GM06990 (cell line): ENCODE measurements around the gene LRMDA.

Experiments used
- DNase-seq: peaks from one replicate; pipeline ENCODE4 v3.0.0-alpha.2; 2011; ENCODE audit not compliant: insufficient read length; ENCODE audit errors: extremely low read depth
- H3K27me3 ChIP-seq: replicated peaks from 2 replicates; pipeline ENCODE4 v1.6.0; 2011; ENCODE audit warnings: low read length; ENCODE audit not compliant: control insufficient read depth, insufficient read depth
- H3K36me3 ChIP-seq: 2 replicates; pipeline ENCODE4 v1.5.1; 2011; ENCODE audit warnings: low read length; ENCODE audit not compliant: control insufficient read depth, insufficient read depth
- H3K4me3 ChIP-seq: replicated peaks from 2 replicates; pipeline ENCODE4 v1.5.1; 2011; ENCODE audit warnings: low read depth, mild to moderate bottlenecking, control low read depth, low read length
- TF ChIP-seq, protein P1 (sequence below): IDR thresholded peaks from 2 replicates; pipeline ENCODE4 v1.5.1; 2011; ENCODE audit warnings: low read length, control low read depth, mild to moderate bottlenecking, inconsistent platforms; ENCODE audit not compliant: insufficient read depth, poor library complexity, severe bottlenecking

The LRMDA gene

GRCh38 chr10:75565286-75566251 lies 134.1 kb downstream of the LRMDA start:
- TF ChIP-seq, protein P1, sequence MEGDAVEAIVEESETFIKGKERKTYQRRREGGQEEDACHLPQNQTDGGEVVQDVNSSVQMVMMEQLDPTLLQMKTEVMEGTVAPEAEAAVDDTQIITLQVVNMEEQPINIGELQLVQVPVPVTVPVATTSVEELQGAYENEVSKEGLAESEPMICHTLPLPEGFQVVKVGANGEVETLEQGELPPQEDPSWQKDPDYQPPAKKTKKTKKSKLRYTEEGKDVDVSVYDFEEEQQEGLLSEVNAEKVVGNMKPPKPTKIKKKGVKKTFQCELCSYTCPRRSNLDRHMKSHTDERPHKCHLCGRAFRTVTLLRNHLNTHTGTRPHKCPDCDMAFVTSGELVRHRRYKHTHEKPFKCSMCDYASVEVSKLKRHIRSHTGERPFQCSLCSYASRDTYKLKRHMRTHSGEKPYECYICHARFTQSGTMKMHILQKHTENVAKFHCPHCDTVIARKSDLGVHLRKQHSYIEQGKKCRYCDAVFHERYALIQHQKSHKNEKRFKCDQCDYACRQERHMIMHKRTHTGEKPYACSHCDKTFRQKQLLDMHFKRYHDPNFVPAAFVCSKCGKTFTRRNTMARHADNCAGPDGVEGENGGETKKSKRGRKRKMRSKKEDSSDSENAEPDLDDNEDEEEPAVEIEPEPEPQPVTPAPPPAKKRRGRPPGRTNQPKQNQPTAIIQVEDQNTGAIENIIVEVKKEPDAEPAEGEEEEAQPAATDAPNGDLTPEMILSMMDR = no peak
- DNase-seq = no peak
- Histone ChIP-seq H3K4me3 (no peak overlapping the region), H3K36me3 (no peaks in the 10 kb centered on the region), H3K27me3 (no peaks in the 10 kb centered on the region)

DNA sequence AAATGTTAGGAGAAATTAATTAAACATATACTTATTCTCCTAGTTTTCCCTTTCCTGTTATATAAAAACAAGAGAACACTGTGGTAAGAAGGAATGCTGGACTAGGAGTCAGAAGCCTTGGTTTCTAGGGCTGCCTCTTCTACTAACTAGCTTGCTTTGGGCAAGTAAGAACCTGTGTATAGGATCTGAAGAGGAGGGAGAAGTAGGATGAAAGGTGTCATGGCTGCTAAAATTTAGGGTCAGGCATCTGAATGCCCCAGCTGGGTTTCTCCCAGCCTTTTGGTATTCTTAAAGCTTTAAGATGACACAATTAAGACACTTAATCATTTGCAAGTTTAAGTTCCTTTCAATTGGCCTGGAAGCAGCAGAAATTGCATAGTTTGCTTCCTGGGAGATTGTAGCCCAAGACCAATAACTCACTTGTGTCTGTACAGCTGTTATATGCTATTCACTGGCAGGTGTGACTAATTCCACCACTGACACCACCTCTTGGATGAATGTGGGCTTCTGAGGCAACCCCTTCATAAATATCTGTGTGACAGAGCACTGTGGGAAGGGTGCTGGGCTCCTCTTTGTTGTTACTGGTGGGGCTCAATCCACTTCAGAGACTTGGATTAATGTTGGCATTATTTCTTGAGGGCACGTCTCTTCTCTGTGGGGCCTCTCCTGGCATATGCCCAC lies 137.2 kb downstream of the LRMDA start:
- no peaks in the 10 kb centered on the region for H3K27me3 ChIP-seq
- H3K36me3 ChIP-seq = no peaks in the 10 kb centered on the region
- TF ChIP-seq, protein P1 = no peak
- H3K4me3 ChIP-seq = no peak overlapping the region
- no peak for DNase-seq

DNA sequence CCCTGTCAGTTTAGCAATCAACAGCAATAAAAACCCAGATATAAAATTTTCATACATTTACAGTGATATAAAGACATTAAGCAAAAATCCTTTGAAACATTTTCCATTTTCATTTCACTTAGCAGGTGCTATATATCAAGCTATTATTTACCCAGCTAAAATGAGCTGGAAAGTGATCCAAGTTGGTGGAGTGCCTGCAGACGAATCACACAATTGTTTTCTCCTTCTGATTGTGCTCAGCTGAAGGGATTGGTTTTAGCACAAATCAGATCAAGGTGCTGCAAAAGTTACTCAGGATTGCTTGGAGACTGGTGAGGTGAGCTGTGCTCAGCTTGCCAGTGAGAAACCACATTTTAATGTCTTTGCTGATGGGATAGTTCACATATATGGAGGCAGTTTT lies 138.1 kb downstream of the LRMDA start:
- no peak overlapping the region for H3K4me3 ChIP-seq
- H3K36me3 ChIP-seq = no peaks in the 10 kb centered on the region
- TF ChIP-seq, protein P1 = no peak

GRCh38 chr10:75572478-75572877 lies 141.1 kb downstream of the LRMDA start:
- H3K36me3 ChIP-seq = no peaks in the 10 kb centered on the region
- DNase-seq = no peak
- no peaks in the 10 kb centered on the region for H3K27me3 ChIP-seq
- TF ChIP-seq, protein P1 = no peak
- no peak overlapping the region for H3K4me3 ChIP-seq

More for the DNA sequence above, 138.1 kb downstream of the LRMDA start:
- no peaks in the 10 kb centered on the region for H3K27me3 ChIP-seq
- DNase-seq = no peak

DNA sequence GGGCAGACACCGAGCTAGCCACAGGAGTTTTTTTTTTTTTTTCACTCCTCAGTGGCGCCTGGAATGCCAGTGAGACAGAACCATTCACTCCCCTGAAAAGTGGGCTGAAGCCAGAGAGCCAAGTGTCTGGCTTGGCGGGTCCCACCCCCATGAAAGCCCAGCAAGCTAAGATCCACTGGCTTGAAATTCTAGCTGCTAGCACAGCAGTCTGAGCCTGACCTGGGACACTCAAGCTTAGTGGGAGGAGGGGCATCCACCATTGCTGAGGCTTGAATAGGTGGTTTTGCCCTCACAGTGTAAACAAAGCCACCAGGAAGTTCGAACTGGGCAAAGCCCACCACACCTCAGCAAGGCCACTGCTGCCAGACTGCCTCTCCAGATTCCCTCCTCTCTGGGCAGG lies 144.5 kb downstream of the LRMDA start:
- TF ChIP-seq, protein P1 = no peak
- DNase-seq = no peak
- H3K36me3 ChIP-seq = no peaks in the 10 kb centered on the region
- no peak overlapping the region for H3K4me3 ChIP-seq
- no peaks in the 10 kb centered on the region for H3K27me3 ChIP-seq
